H1 (cell line): Measurements from ENCODE around the gene ETNK1.

Experiments
- CTCF ChIP-seq, 3 experiments: IDR thresholded peaks; 1 replicate in 2 of 3; 2 replicates in 1 of 3; pipeline versions ENCODE4 v1.5.1 to v1.6.1; 2011; ENCODE audit warnings: low read length in 3 of 3, mild to moderate bottlenecking in 3 of 3, inconsistent platforms in 2 of 3, low read depth in 1 of 3, moderate library complexity in 1 of 3; ENCODE audit not compliant: insufficient read depth in 1 of 3; ENCODE audit errors: control extremely low read depth in 1 of 3
- POLR2A ChIP-seq, 2 experiments: IDR thresholded peaks; 1 replicate in 1 of 2; 2 replicates in 1 of 2; pipeline ENCODE4 v1.6.1; 2011; ENCODE audit warnings: low read depth in 2 of 2, low read length in 2 of 2, mild to moderate bottlenecking in 2 of 2; ENCODE audit errors: control extremely low read depth in 1 of 2
- SUZ12 ChIP-seq: fragments of 200-600 bp; sonication (generic); IDR thresholded peaks from 2 replicates; pipeline ENCODE4 v1.6.1; 2012; ENCODE audit warnings: mild to moderate bottlenecking, inconsistent platforms, low read length, moderate library complexity, mixed read lengths

- no peak for TF ChIP-seq SUZ12
- no peak for TF ChIP-seq CTCF (IDR thresholded peaks at IDR 0.05; ENCODE audit: control extremely low read depth in 1 of 3, insufficient read depth in 1 of 3, low read depth in 1 of 3, low read length in 3 of 3)
- no peak for TF ChIP-seq POLR2A (IDR thresholded peaks at IDR 0.05; ENCODE audit: control extremely low read depth in 1 of 2, low read depth in 2 of 2, low read length in 2 of 2)
These were observed 87.1 kb downstream of the ETNK1 start for GRCh38 chr12:22712083-22712482.
